ENCODE results near the gene CERKL.
"Not testable (repeated sequence)": the region's sequence is repeated elsewhere in the genome, so short reads cannot be mapped to it uniquely, and the experiment has no call there.

The CERKL gene

GRCh38 chr2:181656450-181657291 is at the start of gene CERKL:
Gene CERKL (minus strand): TSS chr2:181657105. CDS start chr2:181657006, 99 bp downstream.
- ATAC-seq = peak; percentile 69

GRCh38 chr2:181702519-181702918 is 45.6 kb upstream of the CERKL start:
- not testable (repeated sequence) for DNase-seq, ATAC-seq

More at GRCh38 chr2:181656450-181657291, at the start of gene CERKL:
- peak; percentile 32 for DNase-seq

GRCh38 chr2:181698223-181698622 is 41.3 kb upstream of the CERKL start:
- ATAC-seq = no peak
- DNase-seq = no peak

- no peak for ATAC-seq
Observed at GRCh38 chr2:181697571-181697970, 40.7 kb upstream of the CERKL start.

GRCh38 chr2:181697126-181697525 is 40.2 kb upstream of the CERKL start:
- ATAC-seq (no peak), DNase-seq (no peak)

More at GRCh38 chr2:181697571-181697970, 40.7 kb upstream of the CERKL start:
- DNase-seq = no peak

- ATAC-seq = no peak
Observed at GRCh38 chr2:181694271-181694670, 37.4 kb upstream of the CERKL start.

GRCh38 chr2:181690860-181691259 is 34.0 kb upstream of the CERKL start:
- DNase-seq (no peak), ATAC-seq (no peak)

More at GRCh38 chr2:181694271-181694670, 37.4 kb upstream of the CERKL start:
- no peak for DNase-seq

GRCh38 chr2:181686576-181687185 is 29.8 kb upstream of the CERKL start:
- no peak for DNase-seq
- ATAC-seq = no peak

- ATAC-seq (no peak), DNase-seq (no peak)
Observed at GRCh38 chr2:181685150-181685688, 28.3 kb upstream of the CERKL start.

- no peak for ATAC-seq
- DNase-seq = no peak
Observed at GRCh38 chr2:181684454-181685149, 27.7 kb upstream of the CERKL start.

- ATAC-seq (peak; percentile 14), DNase-seq (no peak)
Observed at GRCh38 chr2:181683518-181684453, 26.9 kb upstream of the CERKL start.

- ATAC-seq (no peak), DNase-seq (no peak)
Observed at GRCh38 chr2:181682795-181683517, 26.1 kb upstream of the CERKL start.

GRCh38 chr2:181682026-181682789 is 25.3 kb upstream of the CERKL start:
- DNase-seq (no peak), ATAC-seq (no peak)

GRCh38 chr2:181680937-181681811 is 24.3 kb upstream of the CERKL start:
- DNase-seq = no peak
- ATAC-seq = no peak

GRCh38 chr2:181680055-181680936 is 23.4 kb upstream of the CERKL start, which contains the start of gene NEUROD1:
Gene NEUROD1 (minus strand): TSS chr2:181680517. CDS start chr2:181678860, 1,657 bp downstream.
- no peak for ATAC-seq
- peak; percentile 39 for DNase-seq

GRCh38 chr2:181679544-181679979 is 22.7 kb upstream of the CERKL start:
- no peak for DNase-seq
- no peak for ATAC-seq

GRCh38 chr2:181678861-181679543 is 22.1 kb upstream of the CERKL start:
- no peak for ATAC-seq
- no peak for DNase-seq
